GM21723 (cell line): ENCODE data around the gene C22orf42.
"Not testable (repeated sequence)": the region's sequence is repeated elsewhere in the genome, so short reads cannot be mapped to it uniquely, and the experiment has no call there.

ENCODE experiments used
- ATAC-seq: cut with Tn5 transposase; IDR thresholded peaks from one replicate; pipeline ENCODE4 v1.9.1; 2021; ENCODE audit warnings: mild to moderate bottlenecking, moderate library complexity; ENCODE audit not compliant: unreplicated experiment

Gene C22orf42

DNA sequence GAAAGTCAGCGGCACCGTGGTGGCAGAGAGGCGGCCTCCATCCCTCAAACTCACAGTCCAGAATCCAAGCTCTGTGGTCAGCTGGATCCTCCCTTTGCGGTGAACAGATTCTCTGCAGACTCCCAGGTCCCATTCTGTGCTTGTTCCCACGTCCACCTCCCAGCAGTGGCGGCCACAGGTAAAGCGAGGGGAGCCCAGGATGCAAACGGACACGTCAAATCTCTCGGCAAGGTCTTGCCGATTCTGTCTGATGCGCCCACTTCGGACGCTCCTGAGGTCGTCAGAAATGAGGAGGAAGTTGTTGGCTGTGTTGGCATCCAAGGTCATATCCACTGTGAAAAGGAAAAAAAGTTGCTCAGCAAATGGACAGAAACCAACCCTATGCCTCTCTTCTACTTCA is 31.9 kb upstream of the C22orf42 start:
- not testable (repeated sequence) for ATAC-seq

GRCh38 chr22:32185821-32186220 is 26.7 kb upstream of the C22orf42 start:
- ATAC-seq, result no peak

- ATAC-seq, result no peak
These were observed 24.5 kb upstream of the C22orf42 start for GRCh38 chr22:32183625-32184024.

DNA sequence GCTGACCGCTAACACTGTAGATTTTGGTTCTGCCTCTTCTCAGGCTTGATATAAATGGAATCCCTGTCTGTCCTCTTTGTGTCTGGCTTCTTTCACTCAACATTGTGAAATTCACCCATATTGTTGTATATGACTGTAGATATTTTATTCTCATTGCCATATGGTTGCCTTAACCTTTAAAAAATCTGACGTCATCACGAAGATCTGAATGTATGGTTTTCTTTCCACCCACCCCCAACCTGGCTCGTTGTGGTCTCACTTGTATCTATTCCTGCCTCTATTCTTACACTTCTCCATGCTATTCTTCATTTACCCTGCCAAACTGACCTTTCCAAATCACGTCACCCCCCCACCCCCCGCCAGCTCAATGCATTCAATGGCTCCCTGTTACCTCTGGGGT is 21.9 kb upstream of the C22orf42 start:
- ATAC-seq, result no peak

DNA sequence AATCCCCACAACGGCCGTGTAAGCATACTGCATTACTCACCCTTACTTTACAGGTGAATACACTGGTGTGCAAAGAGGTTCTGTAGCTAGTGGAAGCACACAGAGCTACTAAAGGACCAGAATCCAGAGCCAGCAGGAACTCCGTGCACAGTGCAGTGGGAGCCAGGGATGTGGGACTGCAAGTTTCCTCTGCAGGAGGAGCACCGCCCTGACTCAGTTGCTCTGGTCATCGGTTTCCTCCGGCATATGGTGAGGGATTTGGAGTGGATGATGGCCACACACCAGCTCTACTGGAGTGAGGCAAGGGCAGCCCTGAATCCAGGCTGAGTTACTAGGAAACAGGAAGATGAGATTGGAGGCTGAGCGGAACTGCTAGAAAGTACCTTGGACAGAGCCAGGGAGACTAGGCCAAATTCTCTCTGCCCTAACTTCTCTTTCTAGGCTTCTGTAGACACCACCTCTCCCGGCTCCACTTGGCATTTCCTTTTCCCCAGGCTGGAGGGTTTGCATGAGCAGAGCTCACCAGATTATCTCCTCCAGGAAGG is 18.2 kb upstream of the C22orf42 start:
- no peak for ATAC-seq

DNA sequence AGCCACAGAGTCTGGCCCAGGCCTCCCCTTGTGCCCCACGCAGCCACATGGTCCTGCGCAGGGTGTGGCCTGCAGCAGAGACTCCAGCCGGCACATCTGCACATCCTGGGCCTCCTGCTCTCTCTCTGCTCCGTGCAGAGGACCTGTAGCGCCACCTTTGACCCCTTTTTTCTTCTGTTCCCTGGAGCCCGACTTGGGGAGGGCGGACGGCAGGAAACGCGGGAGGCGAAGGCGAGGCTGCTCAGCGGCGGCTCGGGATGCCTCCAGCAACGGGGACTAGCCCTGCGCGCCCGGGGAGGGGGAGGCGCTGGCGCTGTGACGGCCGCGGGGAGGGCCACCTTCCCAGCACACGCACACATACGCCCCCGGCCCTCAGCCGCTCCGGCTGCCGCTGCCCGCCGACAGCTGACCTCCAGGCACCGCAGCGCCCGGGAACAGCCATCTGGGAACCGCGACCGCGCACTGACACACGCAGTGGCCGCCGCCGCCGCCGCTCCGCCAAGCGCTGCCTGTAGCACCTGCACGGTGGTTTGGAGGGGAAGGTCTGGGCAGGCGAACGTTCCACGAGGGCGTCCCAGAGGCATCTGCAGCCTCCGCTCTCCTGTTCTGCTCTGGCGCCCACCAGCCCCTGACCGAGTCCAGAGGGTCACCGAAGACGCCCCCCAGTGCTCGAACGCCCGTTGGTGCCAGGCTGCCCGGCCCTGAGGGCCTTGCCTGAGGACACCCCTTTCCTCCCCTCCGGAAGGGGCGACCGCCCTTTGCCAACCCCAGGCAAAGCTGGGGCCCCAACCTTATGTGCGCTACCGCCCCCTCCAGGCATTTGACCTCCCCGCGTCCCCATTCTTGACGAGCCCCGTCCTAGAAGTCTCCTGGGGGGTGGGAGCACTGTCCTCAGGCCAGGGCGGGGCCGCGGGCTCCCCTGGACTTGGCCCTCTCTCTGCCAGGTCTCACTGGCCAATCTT is 16.9 kb upstream of the C22orf42 start:
- no peak for ATAC-seq

DNA sequence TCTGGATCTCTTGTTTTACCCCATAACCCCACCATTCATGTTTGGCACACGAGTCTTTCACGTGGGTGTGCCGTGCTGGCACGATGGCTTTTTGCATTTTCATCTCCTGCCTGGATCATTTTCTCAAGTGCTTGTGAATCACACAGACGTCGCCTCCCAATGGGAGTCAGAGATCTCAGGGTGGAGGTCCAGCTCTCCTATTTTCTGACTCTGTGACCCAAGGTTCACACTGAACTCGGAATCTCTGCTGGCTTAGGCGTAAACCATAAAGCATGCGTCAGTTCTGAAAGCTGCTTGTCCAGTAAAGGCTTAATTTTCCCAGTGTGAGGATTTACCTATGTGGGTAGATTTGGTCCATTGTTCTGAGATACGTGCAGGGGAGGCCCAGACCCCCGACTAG is 16.0 kb upstream of the C22orf42 start:
- no peak for ATAC-seq

DNA sequence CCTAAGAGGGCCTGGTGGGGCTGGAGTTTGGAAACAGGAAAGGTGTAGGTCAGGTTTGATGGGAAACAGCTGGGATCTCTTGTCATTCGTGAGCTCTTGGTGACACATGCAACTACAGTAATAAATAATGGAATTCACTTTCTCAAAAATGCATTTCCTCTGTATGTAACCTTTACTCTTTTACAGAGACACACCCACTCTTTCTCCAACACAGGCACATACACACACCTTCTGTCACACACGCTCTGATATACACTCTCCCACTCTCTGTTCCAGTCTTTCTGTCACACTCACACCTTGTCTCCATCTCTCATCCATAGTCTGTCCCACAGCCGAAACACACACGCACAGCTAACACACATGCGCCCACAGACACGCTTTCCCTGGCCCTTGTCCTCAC is 6.6 kb upstream of the C22orf42 start:
- no peak for ATAC-seq

GRCh38 chr22:32164075-32164860 is 5.2 kb upstream of the C22orf42 start:
- no peak for ATAC-seq

DNA sequence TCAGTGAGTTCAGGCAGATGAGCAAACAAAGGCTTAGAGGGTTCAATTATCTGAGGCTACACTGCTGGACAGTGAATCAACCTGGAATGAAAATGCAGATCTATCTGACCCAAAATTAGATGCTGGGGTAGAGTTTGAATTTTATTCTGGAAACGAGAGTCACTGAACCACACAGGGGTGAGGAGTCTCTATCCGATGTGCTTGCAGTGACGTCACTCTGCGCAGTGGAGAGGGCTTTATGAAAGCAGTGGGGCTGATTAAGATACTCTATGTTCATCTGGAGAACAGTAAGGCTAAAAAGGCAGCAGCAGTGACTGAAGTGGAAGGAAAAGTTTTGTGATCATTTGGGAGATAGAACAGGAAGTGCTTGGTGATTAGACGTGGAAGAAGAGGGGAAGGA is 1.3 kb upstream of the C22orf42 start:
- ATAC-seq, result not testable (repeated sequence)

DNA sequence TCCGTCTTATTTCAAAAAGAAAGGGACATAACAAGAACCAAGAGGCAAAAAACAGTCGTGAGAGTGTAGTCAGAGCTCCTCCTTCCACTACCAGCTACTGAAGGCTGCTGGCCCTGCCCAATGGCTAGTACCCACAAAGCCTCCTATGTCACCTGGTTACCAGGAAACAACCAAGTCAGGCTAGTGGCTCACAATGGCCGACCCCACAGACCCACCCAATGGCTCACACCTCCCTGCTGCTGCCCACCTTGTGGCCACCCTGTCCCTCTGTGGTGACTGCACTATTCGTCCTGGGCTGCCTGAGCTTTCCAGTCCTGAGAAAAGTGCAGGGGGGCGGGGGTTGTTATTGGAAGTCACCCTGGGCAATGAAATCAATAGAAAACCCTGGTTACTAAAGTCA is 1.5 kb downstream of the C22orf42 start:
- not testable (repeated sequence) for ATAC-seq

GRCh38 chr22:32154727-32155126 is 4.4 kb downstream of the C22orf42 start:
- ATAC-seq, result not testable (repeated sequence)

DNA sequence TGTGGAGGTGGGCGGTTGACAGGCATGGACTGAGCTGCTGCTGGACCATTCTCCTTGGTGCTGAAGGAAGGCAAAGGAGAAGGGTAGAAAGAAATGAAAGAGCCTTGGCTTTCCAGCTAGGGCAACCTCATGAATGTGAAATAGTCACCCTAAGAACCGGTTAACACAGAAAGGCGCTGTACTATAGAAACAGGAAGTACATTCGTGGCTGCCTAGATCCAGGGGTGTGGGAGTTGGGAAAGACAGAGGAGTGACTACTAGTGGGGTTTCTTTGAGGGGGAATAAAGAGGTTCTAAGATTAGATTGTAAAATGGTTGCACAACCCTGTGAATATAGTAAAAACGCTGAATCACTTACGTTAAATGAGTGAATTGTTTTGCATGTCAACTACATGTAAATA is 7.5 kb downstream of the C22orf42 start:
- not testable (repeated sequence) for ATAC-seq

- not testable (repeated sequence) for ATAC-seq
These were observed 8.5 kb downstream of the C22orf42 start for GRCh38 chr22:32150647-32151046.

DNA sequence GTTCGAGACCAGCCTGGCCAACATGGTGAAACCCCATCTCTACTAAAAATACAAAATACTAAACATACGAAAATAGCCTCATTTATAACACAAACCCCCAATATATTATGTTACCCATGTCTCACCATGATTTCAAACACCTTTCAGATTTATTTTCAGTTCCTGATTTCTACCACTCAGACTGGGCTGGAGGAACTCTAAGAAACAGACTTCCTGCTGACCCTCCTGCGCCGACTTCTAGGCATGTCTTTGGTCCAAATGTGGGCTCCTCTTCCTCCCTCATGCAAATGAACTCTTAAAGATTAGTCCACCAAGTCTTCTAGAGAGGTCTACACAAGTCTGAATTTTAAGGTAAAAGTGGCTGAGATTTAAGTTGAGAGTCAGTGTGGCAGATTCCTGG is 10.7 kb downstream of the C22orf42 start:
- ATAC-seq, result not testable (repeated sequence)

- ATAC-seq, result not testable (repeated sequence)
These were observed 12.0 kb downstream of the C22orf42 start for GRCh38 chr22:32147128-32147527.

DNA sequence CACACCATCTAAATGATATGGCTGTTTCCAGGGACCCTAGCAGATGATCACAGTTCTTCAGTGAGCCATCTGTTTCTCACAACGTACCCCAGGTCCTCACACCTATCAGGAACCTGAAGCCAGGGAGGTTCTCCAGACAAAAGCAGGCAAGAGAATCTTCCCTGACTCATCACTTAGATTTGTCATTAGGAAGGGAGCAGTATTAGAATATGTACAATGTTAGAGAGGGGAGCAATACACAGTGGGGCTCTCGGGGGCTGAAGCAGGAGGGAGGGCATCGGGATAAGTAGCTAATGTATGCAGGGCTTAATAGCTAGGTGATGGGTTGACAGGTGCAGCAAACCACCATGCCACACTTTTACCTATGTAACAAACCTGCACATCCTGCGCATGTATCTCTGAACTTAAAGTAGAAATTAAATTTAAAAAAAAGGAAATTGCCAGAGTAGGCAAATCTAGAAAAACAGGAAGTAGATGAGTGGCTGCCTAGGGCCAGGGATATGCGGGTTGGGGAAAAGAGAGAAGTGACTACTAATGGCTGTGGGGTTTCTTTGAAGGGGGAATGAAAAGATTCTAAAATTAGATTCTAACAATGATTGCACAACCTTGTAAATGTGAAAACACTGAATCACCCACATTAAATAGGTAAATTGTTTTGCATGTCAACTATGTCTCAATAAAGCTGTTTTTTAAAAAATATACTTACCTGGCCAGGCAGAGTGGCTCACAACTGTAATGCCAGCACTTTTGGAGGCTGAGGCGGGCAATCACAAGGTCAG is 14.4 kb downstream of the C22orf42 start:
- no peak for ATAC-seq

DNA sequence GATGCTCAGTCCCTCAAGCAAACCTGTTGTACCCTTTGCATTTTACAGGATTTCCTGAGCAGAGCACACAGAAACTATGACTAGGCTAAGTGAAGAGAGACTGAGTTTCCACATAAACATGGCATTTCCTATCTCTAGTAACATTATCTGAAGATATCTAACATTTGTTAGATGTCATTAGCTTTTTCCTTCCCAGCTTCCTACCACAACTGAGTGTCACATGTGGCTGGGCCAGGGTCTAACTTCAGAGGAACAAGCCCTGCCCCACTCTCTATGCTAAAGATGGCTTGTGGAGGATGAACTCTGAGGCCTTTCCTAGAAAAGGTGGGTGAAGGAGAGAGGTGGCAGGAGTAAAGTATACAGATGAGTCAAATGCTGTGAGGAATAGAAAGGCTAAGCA is 16.5 kb downstream of the C22orf42 start:
- no peak for ATAC-seq

DNA sequence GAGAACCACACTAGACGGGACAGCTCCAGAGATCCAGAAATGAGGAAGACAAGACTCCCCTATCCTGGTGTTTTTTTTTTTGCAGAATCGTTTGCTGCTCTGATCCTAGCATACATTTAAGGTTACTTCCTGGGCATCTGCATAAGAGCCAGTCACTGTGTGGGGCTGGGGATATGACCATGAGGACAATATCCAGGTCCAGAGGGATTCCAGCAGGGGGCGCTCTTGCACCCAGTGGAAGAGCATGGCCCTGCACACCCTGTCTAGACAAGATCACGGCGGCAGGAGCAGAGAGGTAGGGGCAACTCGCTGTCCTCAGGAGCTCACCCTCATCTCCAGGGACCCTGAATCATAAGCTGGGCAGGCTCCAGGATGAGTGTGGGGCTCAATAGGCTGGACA is 18.4 kb downstream of the C22orf42 start:
- not testable (repeated sequence) for ATAC-seq

- ATAC-seq, result not testable (repeated sequence)
These were observed 20.5 kb downstream of the C22orf42 start for GRCh38 chr22:32138576-32138975.
